ENCODE results near the gene KASH5. TPM values are rescaled to one million over a fixed set of nuclear protein-coding genes. Genes with fewer than 3 reads are reported as not detected.

Gene KASH5
- total and polyA plus RNA-seq, 2 experiments from 2014 or later = 0.44 TPM; not detected in 1

DNA sequence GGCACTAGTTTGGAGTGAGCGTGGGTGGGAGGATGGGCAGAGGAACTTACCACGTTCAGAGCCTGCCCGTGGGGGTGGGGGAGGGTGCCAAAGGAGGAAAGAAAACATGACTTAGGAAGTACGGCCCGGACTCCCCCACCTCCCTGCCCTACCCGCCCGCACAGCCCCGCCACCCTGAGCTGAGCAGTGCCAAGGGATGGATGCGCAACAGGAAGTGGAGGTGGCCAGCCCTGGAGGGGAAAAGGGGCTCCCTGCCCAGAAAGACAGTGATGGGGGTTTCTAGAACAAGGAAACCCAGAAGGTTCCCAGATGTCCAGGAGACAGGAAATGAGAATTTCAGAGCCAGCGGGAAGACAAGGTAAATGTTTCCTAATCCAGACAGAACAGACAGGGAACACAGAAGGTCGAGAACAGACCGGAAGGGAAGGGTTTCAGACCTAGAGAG lies 32.1 kb upstream of the KASH5 start:
- DNase-seq (ENCODE audit: low spot score) (no peak), ATAC-seq (no peak)
- no peaks in the 10 kb centered on the region; the same call in 1 of the 2 replicates for H4K20me1 ChIP-seq (replicated peaks; ENCODE audit: insufficient read depth)
- H3K4me2 ChIP-seq = no peak overlapping the region
- Mint-ChIP-seq H3K27me3 (ENCODE audit: insufficient read depth, low read depth, poor library complexity) (peaks cover 19% of the 10 kb centered on the region), H3K4me3 (peak overlapping the region; percentile 5; the same call in 1 of the 3 replicates), H3K4me1 (peaks cover 22% of the 10 kb centered on the region), H3K9me3 (no peaks in the 10 kb centered on the region; the same call in 1 of the 3 replicates), H3K27ac (no peak overlapping the region), H3K36me3 (ENCODE audit: low read depth) (peaks cover 91% of the 10 kb centered on the region)
- peaks cover 5% of the 10 kb centered on the region; the same call in 1 of the 2 replicates for H3K4me1 ChIP-seq (ENCODE audit: insufficient read depth)
- H3K36me3 ChIP-seq (ENCODE audit: insufficient read depth) = peaks cover 35% of the 10 kb centered on the region
- no peak overlapping the region for H3K27ac ChIP-seq (ENCODE audit: low read depth)
- H3F3A ChIP-seq (replicated peaks; ENCODE audit: low read depth) = no peaks in the 10 kb centered on the region
- no peak overlapping the region for H3K4me3 ChIP-seq
- H3K9me2 ChIP-seq (ENCODE audit: insufficient read depth) = no peaks in the 10 kb centered on the region
- no peaks in the 10 kb centered on the region for H3K27me3 ChIP-seq (ENCODE audit: insufficient read depth)
- no peak overlapping the region for H2AFZ ChIP-seq
- TF ChIP-seq, protein P1, sequence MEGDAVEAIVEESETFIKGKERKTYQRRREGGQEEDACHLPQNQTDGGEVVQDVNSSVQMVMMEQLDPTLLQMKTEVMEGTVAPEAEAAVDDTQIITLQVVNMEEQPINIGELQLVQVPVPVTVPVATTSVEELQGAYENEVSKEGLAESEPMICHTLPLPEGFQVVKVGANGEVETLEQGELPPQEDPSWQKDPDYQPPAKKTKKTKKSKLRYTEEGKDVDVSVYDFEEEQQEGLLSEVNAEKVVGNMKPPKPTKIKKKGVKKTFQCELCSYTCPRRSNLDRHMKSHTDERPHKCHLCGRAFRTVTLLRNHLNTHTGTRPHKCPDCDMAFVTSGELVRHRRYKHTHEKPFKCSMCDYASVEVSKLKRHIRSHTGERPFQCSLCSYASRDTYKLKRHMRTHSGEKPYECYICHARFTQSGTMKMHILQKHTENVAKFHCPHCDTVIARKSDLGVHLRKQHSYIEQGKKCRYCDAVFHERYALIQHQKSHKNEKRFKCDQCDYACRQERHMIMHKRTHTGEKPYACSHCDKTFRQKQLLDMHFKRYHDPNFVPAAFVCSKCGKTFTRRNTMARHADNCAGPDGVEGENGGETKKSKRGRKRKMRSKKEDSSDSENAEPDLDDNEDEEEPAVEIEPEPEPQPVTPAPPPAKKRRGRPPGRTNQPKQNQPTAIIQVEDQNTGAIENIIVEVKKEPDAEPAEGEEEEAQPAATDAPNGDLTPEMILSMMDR (conservative IDR thresholded peaks at IDR 0.05; ENCODE audit: low read depth in 2 of 2) = no peak
- TF ChIP-seq, protein P2, sequence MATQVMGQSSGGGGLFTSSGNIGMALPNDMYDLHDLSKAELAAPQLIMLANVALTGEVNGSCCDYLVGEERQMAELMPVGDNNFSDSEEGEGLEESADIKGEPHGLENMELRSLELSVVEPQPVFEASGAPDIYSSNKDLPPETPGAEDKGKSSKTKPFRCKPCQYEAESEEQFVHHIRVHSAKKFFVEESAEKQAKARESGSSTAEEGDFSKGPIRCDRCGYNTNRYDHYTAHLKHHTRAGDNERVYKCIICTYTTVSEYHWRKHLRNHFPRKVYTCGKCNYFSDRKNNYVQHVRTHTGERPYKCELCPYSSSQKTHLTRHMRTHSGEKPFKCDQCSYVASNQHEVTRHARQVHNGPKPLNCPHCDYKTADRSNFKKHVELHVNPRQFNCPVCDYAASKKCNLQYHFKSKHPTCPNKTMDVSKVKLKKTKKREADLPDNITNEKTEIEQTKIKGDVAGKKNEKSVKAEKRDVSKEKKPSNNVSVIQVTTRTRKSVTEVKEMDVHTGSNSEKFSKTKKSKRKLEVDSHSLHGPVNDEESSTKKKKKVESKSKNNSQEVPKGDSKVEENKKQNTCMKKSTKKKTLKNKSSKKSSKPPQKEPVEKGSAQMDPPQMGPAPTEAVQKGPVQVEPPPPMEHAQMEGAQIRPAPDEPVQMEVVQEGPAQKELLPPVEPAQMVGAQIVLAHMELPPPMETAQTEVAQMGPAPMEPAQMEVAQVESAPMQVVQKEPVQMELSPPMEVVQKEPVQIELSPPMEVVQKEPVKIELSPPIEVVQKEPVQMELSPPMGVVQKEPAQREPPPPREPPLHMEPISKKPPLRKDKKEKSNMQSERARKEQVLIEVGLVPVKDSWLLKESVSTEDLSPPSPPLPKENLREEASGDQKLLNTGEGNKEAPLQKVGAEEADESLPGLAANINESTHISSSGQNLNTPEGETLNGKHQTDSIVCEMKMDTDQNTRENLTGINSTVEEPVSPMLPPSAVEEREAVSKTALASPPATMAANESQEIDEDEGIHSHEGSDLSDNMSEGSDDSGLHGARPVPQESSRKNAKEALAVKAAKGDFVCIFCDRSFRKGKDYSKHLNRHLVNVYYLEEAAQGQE (IDR thresholded peaks at IDR 0.05; ENCODE audit: unreplicated experiment) = no peak
- no peak for TF ChIP-seq EZH2 (IDR thresholded peaks at IDR 0.05; ENCODE audit: low read depth, unreplicated experiment)
- no peak for TF ChIP-seq ZNF331 (CRISPR knock-in tag; IDR thresholded peaks at IDR 0.05; ENCODE audit: low read depth)
- no peak for TF ChIP-seq JUNB (IDR thresholded peaks at IDR 0.05; ENCODE audit: unreplicated experiment)
- no peak for TF ChIP-seq NANOG (IDR thresholded peaks at IDR 0.05; ENCODE audit: borderline replicate concordance)
- no peak for TF ChIP-seq STAT1 (IDR thresholded peaks at IDR 0.05; ENCODE audit: unreplicated experiment)
- TF ChIP-seq, protein P3, sequence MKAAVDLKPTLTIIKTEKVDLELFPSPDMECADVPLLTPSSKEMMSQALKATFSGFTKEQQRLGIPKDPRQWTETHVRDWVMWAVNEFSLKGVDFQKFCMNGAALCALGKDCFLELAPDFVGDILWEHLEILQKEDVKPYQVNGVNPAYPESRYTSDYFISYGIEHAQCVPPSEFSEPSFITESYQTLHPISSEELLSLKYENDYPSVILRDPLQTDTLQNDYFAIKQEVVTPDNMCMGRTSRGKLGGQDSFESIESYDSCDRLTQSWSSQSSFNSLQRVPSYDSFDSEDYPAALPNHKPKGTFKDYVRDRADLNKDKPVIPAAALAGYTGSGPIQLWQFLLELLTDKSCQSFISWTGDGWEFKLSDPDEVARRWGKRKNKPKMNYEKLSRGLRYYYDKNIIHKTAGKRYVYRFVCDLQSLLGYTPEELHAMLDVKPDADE (IDR thresholded peaks at IDR 0.05) = no peak
- TF ChIP-seq, protein P4, sequence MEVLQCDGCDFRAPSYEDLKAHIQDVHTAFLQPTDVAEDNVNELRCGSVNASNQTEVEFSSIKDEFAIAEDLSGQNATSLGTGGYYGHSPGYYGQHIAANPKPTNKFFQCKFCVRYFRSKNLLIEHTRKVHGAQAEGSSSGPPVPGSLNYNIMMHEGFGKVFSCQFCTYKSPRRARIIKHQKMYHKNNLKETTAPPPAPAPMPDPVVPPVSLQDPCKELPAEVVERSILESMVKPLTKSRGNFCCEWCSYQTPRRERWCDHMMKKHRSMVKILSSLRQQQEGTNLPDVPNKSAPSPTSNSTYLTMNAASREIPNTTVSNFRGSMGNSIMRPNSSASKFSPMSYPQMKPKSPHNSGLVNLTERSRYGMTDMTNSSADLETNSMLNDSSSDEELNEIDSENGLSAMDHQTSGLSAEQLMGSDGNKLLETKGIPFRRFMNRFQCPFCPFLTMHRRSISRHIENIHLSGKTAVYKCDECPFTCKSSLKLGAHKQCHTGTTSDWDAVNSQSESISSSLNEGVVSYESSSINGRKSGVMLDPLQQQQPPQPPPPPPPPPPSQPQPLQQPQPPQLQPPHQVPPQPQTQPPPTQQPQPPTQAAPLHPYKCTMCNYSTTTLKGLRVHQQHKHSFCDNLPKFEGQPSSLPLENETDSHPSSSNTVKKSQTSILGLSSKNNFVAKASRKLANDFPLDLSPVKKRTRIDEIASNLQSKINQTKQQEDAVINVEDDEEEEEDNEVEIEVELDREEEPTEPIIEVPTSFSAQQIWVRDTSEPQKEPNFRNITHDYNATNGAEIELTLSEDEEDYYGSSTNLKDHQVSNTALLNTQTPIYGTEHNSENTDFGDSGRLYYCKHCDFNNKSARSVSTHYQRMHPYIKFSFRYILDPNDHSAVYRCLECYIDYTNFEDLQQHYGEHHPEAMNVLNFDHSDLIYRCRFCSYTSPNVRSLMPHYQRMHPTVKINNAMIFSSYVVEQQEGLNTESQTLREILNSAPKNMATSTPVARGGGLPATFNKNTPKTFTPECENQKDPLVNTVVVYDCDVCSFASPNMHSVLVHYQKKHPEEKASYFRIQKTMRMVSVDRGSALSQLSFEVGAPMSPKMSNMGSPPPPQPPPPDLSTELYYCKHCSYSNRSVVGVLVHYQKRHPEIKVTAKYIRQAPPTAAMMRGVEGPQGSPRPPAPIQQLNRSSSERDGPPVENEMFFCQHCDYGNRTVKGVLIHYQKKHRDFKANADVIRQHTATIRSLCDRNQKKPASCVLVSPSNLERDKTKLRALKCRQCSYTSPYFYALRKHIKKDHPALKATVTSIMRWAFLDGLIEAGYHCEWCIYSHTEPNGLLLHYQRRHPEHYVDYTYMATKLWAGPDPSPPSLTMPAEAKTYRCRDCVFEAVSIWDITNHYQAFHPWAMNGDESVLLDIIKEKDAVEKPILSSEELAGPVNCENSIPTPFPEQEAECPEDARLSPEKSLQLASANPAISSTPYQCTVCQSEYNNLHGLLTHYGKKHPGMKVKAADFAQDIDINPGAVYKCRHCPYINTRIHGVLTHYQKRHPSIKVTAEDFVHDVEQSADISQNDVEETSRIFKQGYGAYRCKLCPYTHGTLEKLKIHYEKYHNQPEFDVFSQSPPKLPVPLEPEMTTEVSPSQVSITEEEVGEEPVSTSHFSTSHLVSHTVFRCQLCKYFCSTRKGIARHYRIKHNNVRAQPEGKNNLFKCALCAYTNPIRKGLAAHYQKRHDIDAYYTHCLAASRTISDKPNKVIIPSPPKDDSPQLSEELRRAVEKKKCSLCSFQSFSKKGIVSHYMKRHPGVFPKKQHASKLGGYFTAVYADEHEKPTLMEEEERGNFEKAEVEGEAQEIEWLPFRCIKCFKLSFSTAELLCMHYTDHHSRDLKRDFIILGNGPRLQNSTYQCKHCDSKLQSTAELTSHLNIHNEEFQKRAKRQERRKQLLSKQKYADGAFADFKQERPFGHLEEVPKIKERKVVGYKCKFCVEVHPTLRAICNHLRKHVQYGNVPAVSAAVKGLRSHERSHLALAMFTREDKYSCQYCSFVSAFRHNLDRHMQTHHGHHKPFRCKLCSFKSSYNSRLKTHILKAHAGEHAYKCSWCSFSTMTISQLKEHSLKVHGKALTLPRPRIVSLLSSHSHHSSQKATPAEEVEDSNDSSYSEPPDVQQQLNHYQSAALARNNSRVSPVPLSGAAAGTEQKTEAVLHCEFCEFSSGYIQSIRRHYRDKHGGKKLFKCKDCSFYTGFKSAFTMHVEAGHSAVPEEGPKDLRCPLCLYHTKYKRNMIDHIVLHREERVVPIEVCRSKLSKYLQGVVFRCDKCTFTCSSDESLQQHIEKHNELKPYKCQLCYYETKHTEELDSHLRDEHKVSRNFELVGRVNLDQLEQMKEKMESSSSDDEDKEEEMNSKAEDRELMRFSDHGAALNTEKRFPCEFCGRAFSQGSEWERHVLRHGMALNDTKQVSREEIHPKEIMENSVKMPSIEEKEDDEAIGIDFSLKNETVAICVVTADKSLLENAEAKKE (CRISPR knock-in tag; IDR thresholded peaks at IDR 0.05) = no peak
- no peak for TF ChIP-seq EZH2phosphoT487 (IDR thresholded peaks at IDR 0.05; ENCODE audit: unreplicated experiment)
- TF ChIP-seq ZNF114 (CRISPR knock-in tag; IDR thresholded peaks at IDR 0.05) = no peak
- no peak for TF ChIP-seq POLR2AphosphoS5 (IDR thresholded peaks at IDR 0.05; ENCODE audit: low read depth)
- H3K79me2 ChIP-seq (replicated peaks; ENCODE audit: insufficient read depth) = peaks cover 19% of the 10 kb centered on the region

Measured in GM23338 (cell line).